OCI-LY3 (cell line): ENCODE data around the gene TRIP4.
"Not testable (repeated sequence)": the region's sequence is repeated elsewhere in the genome, so short reads cannot be mapped to it uniquely, and the experiment has no call there.

ENCODE experiments used
- H2AFZ ChIP-seq: fragments of 200-600, 300-600 bp; shearing (Covaris generic); 2 replicates; pipeline ENCODE4 v1.6.0; 2014; ENCODE audit warnings: antibody characterized with exemption, low read depth, low read length
- H3K27ac ChIP-seq: fragments of 200-600, 300-600 bp; sonication (generic); 2 replicates; pipeline ENCODE4 v1.5.1; 2014; ENCODE audit warnings: mild to moderate bottlenecking, low read length, moderate library complexity, mixed read lengths
- H3K27me3 ChIP-seq: fragments of 200-600, 300-600 bp; sonication (generic); 2 replicates; pipeline ENCODE4 v1.6.1; 2014; ENCODE audit warnings: low read depth, low read length, mixed read lengths
- H3K36me3 ChIP-seq: fragments of 200-600, 300-600 bp; sonication (generic); replicated peaks from 2 replicates; pipeline ENCODE3; 2014; ENCODE audit warnings: low read depth, low read length, mixed read lengths
- H3K4me1 ChIP-seq: fragments of 300-600, 200-600 bp; sonication (generic); 2 replicates; pipeline ENCODE4 v1.6.1; 2014; ENCODE audit warnings: low read length, mixed read lengths
- H3K4me2 ChIP-seq: fragments of 200-600, 300-600 bp; sonication (generic); 2 replicates; pipeline ENCODE4 v1.6.1; 2014; ENCODE audit warnings: low read length, mixed read lengths
- H3K4me3 ChIP-seq: fragments of 300-600, 200-600 bp; sonication (generic); 2 replicates; pipeline ENCODE4 v1.5.1; 2014; ENCODE audit warnings: antibody characterized with exemption, mild to moderate bottlenecking, low read length, moderate library complexity
- H3K79me2 ChIP-seq: fragments of 300-600, 200-600 bp; shearing (Covaris generic); 2 replicates; pipeline ENCODE4 v1.6.1; 2014; ENCODE audit warnings: mild to moderate bottlenecking, low read length, mixed read lengths
- H3K9ac ChIP-seq: fragments of 300-600, 200-600 bp; shearing (Covaris generic); 2 replicates; pipeline ENCODE4 v1.6.0; 2014; ENCODE audit warnings: mild to moderate bottlenecking, low read length, moderate library complexity
- H3K9me3 ChIP-seq: fragments of 200-600, 300-600 bp; shearing (Covaris generic); 2 replicates; pipeline ENCODE4 v1.6.1; 2014; ENCODE audit warnings: low read length, mixed read lengths; ENCODE audit not compliant: insufficient read depth
- H4K20me1 ChIP-seq: fragments of 200-600, 300-600 bp; sonication (generic); 2 replicates; pipeline ENCODE4 v1.6.1; 2016; ENCODE audit warnings: low read length, mixed read lengths; ENCODE audit not compliant: insufficient read depth
- CTCF ChIP-seq: fragments of 200-600, 300-600 bp; sonication (generic); IDR thresholded peaks from 2 replicates; pipeline ENCODE4 v1.5.1; 2014; ENCODE audit warnings: antibody characterized with exemption, low read length, low read depth
- EZH2phosphoT487 ChIP-seq: fragments of 200-600 bp; shearing (Covaris generic); IDR thresholded peaks from 2 replicates; pipeline ENCODE4 v1.6.1; 2018; ENCODE audit warnings: antibody characterized with exemption, mixed run types, low read depth

The TRIP4 gene

GRCh38 chr15:64490598-64491259 lies 103.1 kb downstream of the TRIP4 start:
- TF ChIP-seq CTCF (no peak), EZH2phosphoT487 (no peak)
- no peaks in the 10 kb centered on the region for H3K36me3 ChIP-seq

GRCh38 chr15:64493641-64494040 lies 106.0 kb downstream of the TRIP4 start:
- Histone ChIP-seq H3K9ac (no peak overlapping the region), H3K4me3 (no peak overlapping the region), H3K79me2 (peaks cover 7% of the 10 kb centered on the region), H4K20me1 (peaks cover 19% of the 10 kb centered on the region), H3K36me3 (no peaks in the 10 kb centered on the region), H3K27me3 (no peaks in the 10 kb centered on the region), H3K4me1 (no peaks in the 10 kb centered on the region), H3K4me2 (no peak overlapping the region), H2AFZ (no peak overlapping the region), H3K9me3 (no peaks in the 10 kb centered on the region), H3K27ac (no peak overlapping the region)
- no peak for TF ChIP-seq CTCF
- TF ChIP-seq EZH2phosphoT487 = no peak

More at GRCh38 chr15:64490598-64491259, 103.1 kb downstream of the TRIP4 start:
- H3K9me3 ChIP-seq = no peaks in the 10 kb centered on the region
- H3K4me2 ChIP-seq = no peak overlapping the region
- peaks cover 14% of the 10 kb centered on the region for H4K20me1 ChIP-seq
- no peaks in the 10 kb centered on the region for H3K27me3 ChIP-seq
- H3K79me2 ChIP-seq = peaks cover 10% of the 10 kb centered on the region
- no peak overlapping the region for H3K9ac ChIP-seq
- H2AFZ ChIP-seq = no peak overlapping the region
- H3K27ac ChIP-seq = no peak overlapping the region
- no peak overlapping the region for H3K4me3 ChIP-seq
- H3K4me1 ChIP-seq = no peaks in the 10 kb centered on the region

GRCh38 chr15:64495968-64496367 lies 108.3 kb downstream of the TRIP4 start:
- not testable (repeated sequence) for H2AFZ ChIP-seq, H3K4me2 ChIP-seq, H3K27ac ChIP-seq, H3K4me3 ChIP-seq, H3K4me1 ChIP-seq, H3K27me3 ChIP-seq, H3K9me3 ChIP-seq, H3K79me2 ChIP-seq, H3K9ac ChIP-seq
- H4K20me1 ChIP-seq = peaks cover 30% of the 10 kb centered on the region
- peaks cover 16% of the 10 kb centered on the region for H3K36me3 ChIP-seq

GRCh38 chr15:64500695-64501395 lies 113.2 kb downstream of the TRIP4 start:
- TF ChIP-seq CTCF (no peak), EZH2phosphoT487 (no peak)
- Histone ChIP-seq H3K9me3 (no peaks in the 10 kb centered on the region), H3K27ac (no peak overlapping the region), H3K4me3 (no peak overlapping the region), H3K9ac (no peak overlapping the region), H3K4me2 (no peak overlapping the region), H4K20me1 (peaks cover 40% of the 10 kb centered on the region), H3K36me3 (peaks cover 38% of the 10 kb centered on the region), H3K4me1 (no peaks in the 10 kb centered on the region), H3K27me3 (no peaks in the 10 kb centered on the region), H3K79me2 (peaks cover 8% of the 10 kb centered on the region; the same call in 1 of the 2 replicates), H2AFZ (no peak overlapping the region)
